H1 (cell line): ENCODE data around the gene MAVS. TPM values are rescaled to one million over a fixed set of nuclear protein-coding genes. Genes with fewer than 3 reads are reported as not detected.

Experiments used
- CTCF ChIA-PET: fragments of 300-600 bp; sonication (Branson Sonifier 250); formaldehyde crosslinking; loops from one replicate; lab custom pipeline; 2021; ENCODE audit not compliant: partially characterized antibody; lab: Charles Lee
- POLR2A ChIA-PET: fragments of 300-600 bp; sonication (Branson Sonifier 250); formaldehyde crosslinking; loops from one replicate; lab custom pipeline; 2021; ENCODE audit warnings: inconsistent platforms; ENCODE audit not compliant: partially characterized antibody; lab: Charles Lee
- DNase-seq, 2 experiments: peaks; one replicate each; pipeline versions ENCODE4 v3.0.0 to v3.0.0-alpha.2; 2010 to 2022; ENCODE audit warnings: low spot score in 2 of 2, low read depth in 1 of 2, mixed read lengths in 1 of 2
- FAIRE-seq: peaks from 2 replicates; lab custom pipeline; 2011; peaks lifted over from hg19 to GRCh38; lab: Jason Lieb, UNC
- H2AFZ ChIP-seq: 2 replicates; pipeline ENCODE4 v1.8.1; 2012; ENCODE audit warnings: low read length, inconsistent platforms
- H2AK5ac ChIP-seq: 2 replicates; pipeline ENCODE4 v1.6.1; 2013; ENCODE audit warnings: low read depth, low read length
- H2BK120ac ChIP-seq: replicated peaks from 2 replicates; pipeline ENCODE3; 2013; ENCODE audit warnings: low read depth, low read length, inconsistent platforms
- H2BK12ac ChIP-seq: 2 replicates; pipeline ENCODE4 v1.6.1; 2013; ENCODE audit warnings: low read depth, low read length
- H2BK15ac ChIP-seq: 2 replicates; pipeline ENCODE4 v1.6.1; 2013; ENCODE audit warnings: low read length
- H2BK20ac ChIP-seq: 2 replicates; pipeline ENCODE4 v1.6.1; 2013; ENCODE audit warnings: low read length
- H2BK5ac ChIP-seq: 2 replicates; pipeline ENCODE4 v1.6.1; 2013; ENCODE audit warnings: low read depth, low read length
- H3K14ac ChIP-seq: 2 replicates; pipeline ENCODE4 v1.6.1; 2013; ENCODE audit warnings: inconsistent platforms; ENCODE audit not compliant: insufficient read length
- H3K18ac ChIP-seq: 2 replicates; pipeline ENCODE4 v1.6.1; 2013; ENCODE audit warnings: low read length; ENCODE audit errors: extremely low read depth
- H3K23ac ChIP-seq: 2 replicates; pipeline ENCODE4 v1.6.1; 2013; ENCODE audit warnings: inconsistent platforms; ENCODE audit not compliant: insufficient read length
- H3K23me2 ChIP-seq: 2 replicates; pipeline ENCODE4 v1.6.1; 2013; ENCODE audit warnings: low read depth, low read length
- H3K27ac ChIP-seq: 2 replicates; pipeline ENCODE4 v1.6.1; 2011; ENCODE audit warnings: low read depth, low read length, inconsistent platforms
- H3K27me3 ChIP-seq, 4 experiments: replicated peaks in 1 of 4; 1 replicate in 1 of 4; 2 replicates in 3 of 4; pipeline versions ENCODE4 v1.6.1 to v1.8.1; 2011 to 2013; ENCODE audit warnings: low read length in 3 of 4, mild to moderate bottlenecking in 3 of 4, inconsistent platforms in 2 of 4, mixed read lengths in 2 of 4, moderate library complexity in 1 of 4; ENCODE audit not compliant: control insufficient read depth in 3 of 4, insufficient read depth in 3 of 4; ENCODE audit errors: extremely low read depth in 1 of 4
- H3K36me3 ChIP-seq, 4 experiments: 2 replicates each; pipeline versions ENCODE4 v1.6.1 to v1.8.1; 2011 to 2013; ENCODE audit warnings: mild to moderate bottlenecking in 4 of 4, low read length in 3 of 4, moderate library complexity in 2 of 4, control low read depth in 1 of 4, inconsistent platforms in 1 of 4; ENCODE audit not compliant: insufficient read depth in 4 of 4, control insufficient read depth in 2 of 4
- H3K4ac ChIP-seq: replicated peaks from 2 replicates; pipeline ENCODE3; 2013; ENCODE audit warnings: low read length, low read depth, mixed read lengths, inconsistent platforms; ENCODE audit not compliant: insufficient read length
- H3K4me1 ChIP-seq, 4 experiments: replicated peaks in 1 of 4; 1 replicate in 1 of 4; 2 replicates in 3 of 4; pipeline versions ENCODE4 v1.6.1 to v1.8.1; 2011 to 2013; ENCODE audit warnings: low read length in 3 of 4, inconsistent platforms in 2 of 4, mixed read lengths in 1 of 4; ENCODE audit not compliant: insufficient read depth in 4 of 4, control insufficient read depth in 3 of 4
- H3K4me2 ChIP-seq, 2 experiments: 2 replicates each; pipeline versions ENCODE4 v1.6.1 to v1.8.1; 2011 to 2013; ENCODE audit warnings: low read depth in 2 of 2, low read length in 2 of 2, control low read depth in 1 of 2, inconsistent platforms in 1 of 2, mild to moderate bottlenecking in 1 of 2; ENCODE audit not compliant: insufficient read depth in 1 of 2
- H3K4me3 ChIP-seq, 4 experiments: fragments of 200-600, 300-600 bp in 1 of 4; sonication (generic), shearing (Covaris generic), sonication (Bioruptor Twin) in 1 of 4; 2 replicates each; pipeline versions ENCODE4 v1.5.1 to v1.8.1; 2011 to 2016; ENCODE audit warnings: low read length in 4 of 4, low read depth in 3 of 4, control low read depth in 2 of 4, inconsistent platforms in 2 of 4, mild to moderate bottlenecking in 2 of 4, mixed read lengths in 1 of 4, moderate library complexity in 1 of 4; ENCODE audit not compliant: insufficient read depth in 2 of 4; ENCODE audit errors: extremely low read depth in 1 of 4
- H3K56ac ChIP-seq: replicated peaks from 2 replicates; pipeline ENCODE3; 2013; ENCODE audit warnings: low read depth, mild to moderate bottlenecking, mixed read lengths, low read length, inconsistent platforms; ENCODE audit not compliant: insufficient read length
- H3K79me1 ChIP-seq: 2 replicates; pipeline ENCODE4 v1.6.1; 2013; ENCODE audit warnings: low read depth, low read length, control low read depth
- H3K79me2 ChIP-seq, 2 experiments: 2 replicates each; pipeline versions ENCODE4 v1.6.1 to v1.8.1; 2012 to 2013; ENCODE audit warnings: low read length in 2 of 2, mild to moderate bottlenecking in 2 of 2, inconsistent platforms in 1 of 2; ENCODE audit not compliant: insufficient read depth in 2 of 2, control insufficient read depth in 1 of 2
- H3K9ac ChIP-seq, 4 experiments: replicated peaks in 1 of 4; 1 replicate in 1 of 4; 2 replicates in 3 of 4; pipeline versions ENCODE4 v1.6.1 to v1.8.1; 2011 to 2013; ENCODE audit warnings: low read depth in 3 of 4, low read length in 3 of 4, control low read depth in 2 of 4, mild to moderate bottlenecking in 2 of 4, moderate library complexity in 2 of 4, inconsistent platforms in 1 of 4; ENCODE audit errors: extremely low read depth in 1 of 4
- H3K9me3 ChIP-seq, 2 experiments: 2 replicates each; pipeline versions ENCODE4 v1.6.1 to v1.8.1; 2012 to 2013; ENCODE audit warnings: mild to moderate bottlenecking in 2 of 2, moderate library complexity in 2 of 2, control low read depth in 1 of 2, inconsistent platforms in 1 of 2, low read depth in 1 of 2, low read length in 1 of 2, mixed read lengths in 1 of 2; ENCODE audit not compliant: insufficient read depth in 2 of 2
- H4K20me1 ChIP-seq, 2 experiments: replicated peaks in 1 of 2; 2 replicates each; pipeline versions ENCODE3 to v1.8.1; 2011 to 2013; ENCODE audit warnings: inconsistent platforms in 2 of 2, low read length in 2 of 2, mild to moderate bottlenecking in 1 of 2; ENCODE audit not compliant: insufficient read depth in 2 of 2, control insufficient read depth in 1 of 2
- H4K5ac ChIP-seq: 2 replicates; pipeline ENCODE4 v1.6.1; 2013; ENCODE audit warnings: low read length, low read depth, mixed read lengths, inconsistent platforms; ENCODE audit not compliant: insufficient read length
- H4K8ac ChIP-seq: 2 replicates; pipeline ENCODE4 v1.8.0; 2013; ENCODE audit warnings: mild to moderate bottlenecking, moderate library complexity, low read length, inconsistent platforms; ENCODE audit not compliant: insufficient read depth; ENCODE audit errors: extremely low read depth
- H4K91ac ChIP-seq: replicated peaks from 2 replicates; pipeline ENCODE3; 2013; ENCODE audit warnings: low read length, mixed read lengths, inconsistent platforms; ENCODE audit not compliant: insufficient read length
- ASH2L ChIP-seq: fragments of 200-600, 300-600 bp; sonication (generic); IDR thresholded peaks from one replicate; pipeline ENCODE4 v1.7.1; 2017; ENCODE audit warnings: low read length
- CEBPB ChIP-seq: IDR thresholded peaks from 2 replicates; pipeline ENCODE4 v1.6.1; 2012; ENCODE audit warnings: low read depth, low read length
- CTCF ChIP-seq, 3 experiments: IDR thresholded peaks; 1 replicate in 2 of 3; 2 replicates in 1 of 3; pipeline versions ENCODE4 v1.5.1 to v1.6.1; 2011; ENCODE audit warnings: low read length in 3 of 3, mild to moderate bottlenecking in 3 of 3, inconsistent platforms in 2 of 3, low read depth in 1 of 3, moderate library complexity in 1 of 3; ENCODE audit not compliant: insufficient read depth in 1 of 3; ENCODE audit errors: control extremely low read depth in 1 of 3
- EGR1 ChIP-seq: IDR thresholded peaks from 2 replicates; pipeline ENCODE4 v1.6.1; 2011; ENCODE audit warnings: low read depth, low read length, borderline replicate concordance
- EZH2 ChIP-seq: fragments of 200-600 bp; sonication (generic); IDR thresholded peaks from 2 replicates; pipeline ENCODE4 v1.7.1; 2012; ENCODE audit warnings: low read depth, mild to moderate bottlenecking, moderate library complexity, low read length, inconsistent platforms; ENCODE audit not compliant: severe bottlenecking
- KDM1A ChIP-seq: fragments of 200-600, 300-600 bp; sonication (generic); IDR thresholded peaks from 2 replicates; pipeline ENCODE4 v1.7.1; 2016; ENCODE audit warnings: mild to moderate bottlenecking, low read length, borderline replicate concordance
- KDM4A ChIP-seq: IDR thresholded peaks from one replicate; pipeline ENCODE4 v1.7.1; 2012; ENCODE audit warnings: low read depth, mild to moderate bottlenecking, moderate library complexity, low read length, inconsistent platforms; ENCODE audit not compliant: severe bottlenecking
- KDM5A ChIP-seq: fragments of 200-600 bp; IDR thresholded peaks from 2 replicates; pipeline ENCODE4 v1.7.1; 2012; ENCODE audit warnings: mild to moderate bottlenecking, low read length, inconsistent platforms, mixed read lengths
- PHF8 ChIP-seq: fragments of 200-600 bp; sonication (generic); conservative IDR thresholded peaks from 2 replicates; pipeline ENCODE4 v1.7.1; 2012; ENCODE audit warnings: low read depth, mild to moderate bottlenecking, inconsistent platforms, low read length, moderate library complexity
- SP1 ChIP-seq: IDR thresholded peaks from 2 replicates; pipeline ENCODE4 v1.6.1; 2011; ENCODE audit warnings: low read depth, low read length
- SP2 ChIP-seq: IDR thresholded peaks from 2 replicates; pipeline ENCODE4 v1.6.1; 2012; ENCODE audit warnings: mild to moderate bottlenecking, low read length, inconsistent platforms
- TBP ChIP-seq: IDR thresholded peaks from 2 replicates; pipeline ENCODE4 v1.6.1; 2011; ENCODE audit warnings: low read depth, low read length, improper control_type of control experiment
- WGBS, 2 experiments: shearing (Covaris generic) in 1 of 2; methylation state at CpG; one replicate each; pipeline versions ENCODE4 v1.1.6 to v1.1.7; 2013 to 2015; ENCODE audit warnings: low lambda C conversion rate in 2 of 2, mixed read lengths in 2 of 2, inconsistent platforms in 1 of 2, low coverage in 1 of 2, missing lambda C conversion rate in 1 of 2; ENCODE audit not compliant: insufficient replicate concordance in 2 of 2, insufficient coverage in 1 of 2, insufficient read length in 1 of 2; ENCODE audit errors: extremely low coverage in 1 of 2, missing lambda C conversion rate in 1 of 2; 5-methylcytosine and 5-hydroxymethylcytosine counted together
- polyA plus RNA-seq, 7 experiments: library from polyadenylated mRNA; depleted of rRNA in 3 of 7; stranded (reverse) in 5 of 7; unstranded in 2 of 7; fragments of >200 nt in 5 of 7; fragments of 200-250 nt in 2 of 7; gene quantifications; 1 replicate in 5 of 7; 2 replicates in 1 of 7; 4 replicates in 1 of 7; pipeline versions ENCODE4 v1.2.1 to v1.2.3, GENCODE V29; 2011 to 2013; ENCODE audit warnings: missing spikeins in 2 of 7, mixed read lengths in 2 of 7
- total RNA-seq: library from RNA; stranded (reverse); fragmentation: NEBNext Ultra II Directional; extraction: Animal tissue kit (Norgen Biotek cat#: 25700); gene quantifications from 2 replicates; pipeline ENCODE4 v1.2.1, GENCODE V29; 2021

Gene MAVS
- total and polyA plus RNA-seq, 2 of the 8 experiments (the other 6 are each of a cell fraction or from before 2014, with no cell fraction given) = 9.9 to 24.3 TPM

DNA sequence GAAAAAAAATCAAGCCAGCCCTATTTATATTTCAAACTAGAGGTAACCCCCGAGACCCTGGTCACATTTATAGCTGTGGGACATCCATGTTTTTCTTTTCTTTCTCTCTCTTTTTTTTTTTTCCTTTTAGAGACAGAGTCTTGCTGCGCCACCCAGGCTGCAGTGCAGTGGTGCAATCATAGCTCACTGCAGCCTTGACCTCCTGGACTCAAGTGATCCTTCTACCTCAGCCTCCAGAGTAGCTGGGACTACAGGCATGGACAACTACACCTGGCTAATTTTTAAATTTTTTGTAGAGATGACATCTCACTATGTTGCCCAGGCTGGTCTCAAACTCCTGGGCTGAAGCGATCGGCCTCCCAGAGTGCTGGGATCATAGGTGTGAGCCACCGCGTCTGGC is 12.1 kb downstream of the MAVS start:
- no peak overlapping the region for H4K5ac ChIP-seq
- H2BK12ac ChIP-seq = no peak overlapping the region
- H3K4me2 ChIP-seq = no peak overlapping the region
- H2AFZ ChIP-seq = no peak overlapping the region
- H2AK5ac ChIP-seq = no peak overlapping the region
- H3K9ac ChIP-seq = no peak overlapping the region
- no peaks in the 10 kb centered on the region for H3K27me3 ChIP-seq
- no peak overlapping the region for H3K18ac ChIP-seq
- no peak for DNase-seq
- no peak overlapping the region for H2BK20ac ChIP-seq
- ChIA-PET POLR2A (interaction anchor here (1.3 to 2.0 kb wide), 2 partner anchors 11 to 38 kb away, joined by 3 to 4 read pairs; partner anchors contain the start of gene AP5S1), CTCF (interaction anchor here (0.6 to 6.4 kb wide), 3 partner anchors 8 to 1414 kb away, joined by 3 to 55 read pairs (median 3); no protein-coding TSS in a partner anchor)
- H3K14ac ChIP-seq = no peak overlapping the region
- no peaks in the 10 kb centered on the region for H3K79me2 ChIP-seq
- H3K36me3 ChIP-seq = peaks cover 8 to 28% (median 24%) of the 10 kb centered on the region in 4 experiments; a peak in 7 of 8 replicates
- no peak overlapping the region for H3K27ac ChIP-seq
- no peaks in the 10 kb centered on the region for H3K23me2 ChIP-seq
- no peak overlapping the region for H4K91ac ChIP-seq
- H2BK15ac ChIP-seq = no peak overlapping the region
- H3K79me1 ChIP-seq = no peaks in the 10 kb centered on the region
- H3K4me1 ChIP-seq = no peaks in the 10 kb centered on the region; a peak in 1 of 7 replicates
- H2BK120ac ChIP-seq = no peak overlapping the region
- no peak overlapping the region for H3K56ac ChIP-seq
- H3K9me3 ChIP-seq = no peaks in the 10 kb centered on the region; a peak in 1 of 4 replicates
- WGBS, 2 experiments = 90% methylated on average over 1 of the region's 6 CpGs; no CpG with 5 or more reads in 1 of the 2 experiments
- no peak overlapping the region for H2BK5ac ChIP-seq
- H3K23ac ChIP-seq = no peak overlapping the region
- no peak overlapping the region for H3K4me3 ChIP-seq
- peaks cover 3 to 9% of the 10 kb centered on the region in 2 experiments for H4K20me1 ChIP-seq
- no peak for FAIRE-seq
- no peak overlapping the region for H3K4ac ChIP-seq
- H4K8ac ChIP-seq = no peak overlapping the region
- TF ChIP-seq KDM1A = no peak
- TF ChIP-seq KDM5A = no peak
- no peak for TF ChIP-seq SP2
- TF ChIP-seq EGR1 = no peak
- TF ChIP-seq PHF8 = no peak
- TF ChIP-seq SP1 = no peak
- no peak for TF ChIP-seq EZH2
- no peak for TF ChIP-seq CEBPB
- no peak for TF ChIP-seq KDM4A
- TF ChIP-seq CTCF (IDR thresholded peaks at IDR 0.05; ENCODE audit: control extremely low read depth in 1 of 3, insufficient read depth in 1 of 3, low read depth in 1 of 3, low read length in 3 of 3) = no peak
- TF ChIP-seq ASH2L = no peak
- no peak for TF ChIP-seq TBP
